Peyer's patch (tissue), 4 donors: ENCODE measurements around the gene CSF3R. TPM values are rescaled to one million over a fixed set of nuclear protein-coding genes. Genes with fewer than 3 reads are reported as not detected.

ENCODE experiments used
- DNase-seq, 3 donors: peaks; one replicate each; pipeline ENCODE4 v3.0.0-alpha.2; 2017 to 2019
- H3K27ac ChIP-seq, 4 donors: fragments of 200-600 bp; sonication (generic); one replicate each; pipeline ENCODE4 v1.5.1; 2016 to 2019
- H3K27me3 ChIP-seq, 2 donors: fragments of 200-600 bp; sonication (generic); one replicate each; pipeline ENCODE4 v1.5.1; 2019
- H3K36me3 ChIP-seq, 3 donors: fragments of 200-600 bp; sonication (generic); one replicate each; pipeline ENCODE4 v1.5.1; 2016 to 2019
- H3K4me1 ChIP-seq, 4 donors: fragments of 200-600 bp; sonication (generic); one replicate each; pipeline ENCODE4 v1.5.1; 2016 to 2019
- H3K4me3 ChIP-seq, 4 donors: fragments of 200-600 bp; sonication (generic); 1 replicate in 3 of 4; 2 replicates in 1 of 4; pipeline ENCODE4 v1.5.1; 2016 to 2019; ENCODE audit warnings: mild to moderate bottlenecking in 1 of 4
- H3K9me3 ChIP-seq, 4 donors: fragments of 200-600 bp; sonication (generic); one replicate each; pipeline ENCODE4 v1.5.1; 2016 to 2019; ENCODE audit warnings: mild to moderate bottlenecking in 1 of 4
- POLR2A ChIP-seq, 2 donors: fragments of 450-650 bp; IDR thresholded peaks; one replicate each; pipeline ENCODE4 v1.5.1; 2017; ENCODE audit warnings: antibody characterized with exemption in 2 of 2, mild to moderate bottlenecking in 2 of 2, moderate library complexity in 2 of 2
- total RNA-seq, 4 donors: library from RNA; depleted of rRNA; stranded (reverse); fragments of >200 nt; gene quantifications; one replicate each; pipeline ENCODE4 v1.1.0, GENCODE V29; 2016
- TF ChIP-seq, protein P1 (sequence below), 6 experiments: fragments of 450-650 bp in 4 of 6; fragments of 200-600 bp in 2 of 6; sonication (generic) in 1 of 6; IDR thresholded peaks; one replicate each; pipeline ENCODE4 v1.5.1; 2017 to 2019; ENCODE audit warnings: antibody characterized with exemption in 6 of 6, mild to moderate bottlenecking in 3 of 6, moderate library complexity in 1 of 6

CSF3R gene
- total RNA-seq, 4 donors from 2014 or later, result 1.6 to 41.3 (median 4.2) TPM

DNA sequence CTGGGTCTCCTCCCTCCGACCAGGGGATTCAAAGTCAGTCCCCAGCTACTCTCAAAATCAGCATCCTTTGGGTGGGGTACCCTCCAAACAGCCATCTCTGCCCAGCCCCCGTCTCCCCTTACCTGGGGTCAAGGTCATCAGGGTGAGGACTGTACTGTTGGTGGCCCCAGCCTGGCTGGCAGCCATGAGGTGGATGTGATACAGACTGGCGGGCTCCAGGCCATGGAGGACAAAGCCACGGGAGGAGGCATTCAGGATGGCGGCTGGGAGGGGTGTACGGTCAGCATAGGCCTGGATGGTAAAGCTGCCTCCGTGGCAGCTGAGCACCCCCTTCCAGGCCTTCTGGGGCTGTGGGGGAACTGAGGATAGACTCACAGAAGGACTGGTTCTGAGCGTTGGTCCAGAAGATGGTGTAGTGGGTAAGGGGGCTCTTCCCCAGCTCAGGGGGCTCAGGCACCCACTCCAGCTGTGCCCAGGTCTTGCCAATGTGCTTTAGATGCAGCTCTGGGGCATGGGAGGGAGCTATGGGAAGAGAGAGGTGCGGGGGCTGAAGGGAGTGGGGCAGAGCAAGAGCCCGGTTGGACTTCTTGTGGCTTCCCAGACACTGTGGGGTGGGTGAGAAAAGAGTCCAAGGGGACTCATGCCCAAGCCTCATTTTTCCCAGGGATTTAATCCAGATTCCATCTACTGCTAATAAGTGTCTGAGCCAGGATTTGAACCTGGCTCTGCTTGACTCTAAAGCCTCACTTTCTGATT, 14.8 kb downstream of the CSF3R start:
- no peak overlapping the region for H3K4me3 ChIP-seq
- no peak for TF ChIP-seq POLR2A (IDR thresholded peaks at IDR 0.05)
- TF ChIP-seq, protein P1, sequence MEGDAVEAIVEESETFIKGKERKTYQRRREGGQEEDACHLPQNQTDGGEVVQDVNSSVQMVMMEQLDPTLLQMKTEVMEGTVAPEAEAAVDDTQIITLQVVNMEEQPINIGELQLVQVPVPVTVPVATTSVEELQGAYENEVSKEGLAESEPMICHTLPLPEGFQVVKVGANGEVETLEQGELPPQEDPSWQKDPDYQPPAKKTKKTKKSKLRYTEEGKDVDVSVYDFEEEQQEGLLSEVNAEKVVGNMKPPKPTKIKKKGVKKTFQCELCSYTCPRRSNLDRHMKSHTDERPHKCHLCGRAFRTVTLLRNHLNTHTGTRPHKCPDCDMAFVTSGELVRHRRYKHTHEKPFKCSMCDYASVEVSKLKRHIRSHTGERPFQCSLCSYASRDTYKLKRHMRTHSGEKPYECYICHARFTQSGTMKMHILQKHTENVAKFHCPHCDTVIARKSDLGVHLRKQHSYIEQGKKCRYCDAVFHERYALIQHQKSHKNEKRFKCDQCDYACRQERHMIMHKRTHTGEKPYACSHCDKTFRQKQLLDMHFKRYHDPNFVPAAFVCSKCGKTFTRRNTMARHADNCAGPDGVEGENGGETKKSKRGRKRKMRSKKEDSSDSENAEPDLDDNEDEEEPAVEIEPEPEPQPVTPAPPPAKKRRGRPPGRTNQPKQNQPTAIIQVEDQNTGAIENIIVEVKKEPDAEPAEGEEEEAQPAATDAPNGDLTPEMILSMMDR (IDR thresholded peaks at IDR 0.05), result no peak
- H3K9me3 ChIP-seq, result no peaks in the 10 kb centered on the region
- no peaks in the 10 kb centered on the region for H3K36me3 ChIP-seq
- H3K27me3 ChIP-seq, result no peaks in the 10 kb centered on the region
- DNase-seq, result no peak
- H3K27ac ChIP-seq, result no peak overlapping the region
- H3K4me1 ChIP-seq, result peaks cover 0 to 7% (median 3%) of the 10 kb centered on the region in 4 donors

DNA sequence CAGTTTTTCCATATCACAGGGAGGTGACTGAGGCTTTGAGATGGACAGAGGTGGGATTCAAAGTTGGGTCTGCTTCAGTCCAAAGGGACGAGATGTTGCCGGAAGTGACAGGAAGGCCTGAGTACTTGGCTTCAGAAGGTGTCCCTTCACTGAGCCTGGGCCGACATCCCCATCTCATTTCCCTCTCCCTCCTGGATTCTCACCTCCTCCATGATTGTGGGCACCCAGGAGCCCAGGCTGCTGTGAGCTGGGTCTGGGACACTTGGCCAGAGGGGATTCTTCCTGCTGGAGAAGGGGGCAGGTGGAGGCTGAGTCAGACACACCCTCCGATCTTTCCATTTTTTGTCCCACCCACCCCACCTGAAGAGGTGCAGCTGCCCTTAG, 15.7 kb downstream of the CSF3R start:
- Histone ChIP-seq H3K4me3 (no peak overlapping the region), H3K36me3 (peaks cover 0 to 1% (median 0%) of the 10 kb centered on the region in 3 donors), H3K27ac (no peak overlapping the region), H3K4me1 (peaks cover 0 to 10% (median 3%) of the 10 kb centered on the region in 4 donors), H3K9me3 (no peaks in the 10 kb centered on the region), H3K27me3 (no peaks in the 10 kb centered on the region)
- no peak for DNase-seq
- TF ChIP-seq, protein P1 (IDR thresholded peaks at IDR 0.05), result no peak
- no peak for TF ChIP-seq POLR2A (IDR thresholded peaks at IDR 0.05)

DNA sequence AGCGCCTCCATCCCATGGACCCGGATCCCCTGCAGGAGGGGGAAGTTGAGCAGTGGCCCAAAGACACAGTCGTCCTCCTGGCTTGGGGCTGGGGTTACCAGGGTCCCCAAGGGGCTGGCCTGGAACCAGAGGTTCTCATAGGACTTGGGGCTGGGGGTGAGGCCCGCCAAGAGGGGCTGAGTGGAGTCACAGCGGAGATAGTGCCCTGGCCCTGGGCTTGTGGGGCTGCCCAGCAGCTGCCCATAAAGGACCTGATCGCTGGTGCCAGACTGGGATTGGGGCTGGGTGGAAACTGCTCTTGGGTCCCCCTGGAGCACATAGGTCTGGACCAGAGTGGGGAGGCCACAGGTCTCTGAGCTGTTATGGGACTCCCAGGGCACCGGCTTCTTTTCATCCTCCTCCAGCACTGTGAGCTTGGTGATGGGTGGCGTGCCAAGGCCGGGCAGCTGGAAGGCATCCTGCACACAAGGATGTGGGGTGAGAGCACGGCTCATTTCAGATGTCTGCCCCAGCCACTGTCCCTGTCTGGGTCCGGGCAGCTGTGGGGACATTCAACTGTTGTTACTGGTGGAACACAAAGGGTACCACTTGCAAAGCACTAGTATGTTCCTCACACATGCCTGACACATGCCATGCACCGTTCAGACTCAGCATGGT, 16.2 kb downstream of the CSF3R start:
- Histone ChIP-seq H3K27me3 (no peaks in the 10 kb centered on the region), H3K36me3 (peaks cover 0 to 6% (median 0%) of the 10 kb centered on the region in 3 donors), H3K4me1 (peaks cover 0 to 10% (median 3%) of the 10 kb centered on the region in 4 donors)

DNA sequence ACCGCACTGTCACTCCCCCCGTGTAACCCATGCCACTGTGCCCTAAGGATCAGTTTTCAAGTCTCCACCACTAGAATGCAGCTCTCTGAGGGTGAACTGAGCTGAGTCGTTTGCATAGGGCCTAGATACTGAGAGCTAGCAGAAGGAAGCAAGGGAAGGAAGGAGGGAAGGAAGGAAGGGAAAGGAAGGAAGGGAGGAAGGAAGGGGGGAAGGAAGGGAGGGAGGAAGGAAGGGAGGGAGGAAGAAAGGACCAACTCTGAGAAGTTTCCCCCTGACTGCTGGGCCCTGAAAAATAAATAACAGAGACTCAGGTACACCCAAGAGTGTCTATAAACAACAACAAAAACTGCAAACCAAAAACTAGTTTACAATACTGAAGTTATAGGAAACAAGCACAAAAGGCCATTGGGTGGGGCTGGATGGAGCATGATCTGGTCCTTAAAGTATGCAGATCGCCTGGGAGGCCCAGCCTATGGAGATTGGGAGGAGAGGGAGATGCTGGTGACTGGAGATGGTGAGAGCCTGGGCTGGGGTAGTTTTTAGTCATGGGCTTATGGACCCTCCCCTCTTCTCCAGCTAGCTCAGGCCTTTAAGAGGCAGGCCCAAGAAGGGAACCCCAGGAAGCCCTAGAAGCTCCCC, 16.9 kb downstream of the CSF3R start:
- TF ChIP-seq, protein P1 (IDR thresholded peaks at IDR 0.05), result no peak
- TF ChIP-seq POLR2A (IDR thresholded peaks at IDR 0.05), result no peak
- no peak overlapping the region for H3K4me3 ChIP-seq
- peaks cover 0 to 13% (median 0%) of the 10 kb centered on the region in 3 donors for H3K36me3 ChIP-seq
- H3K9me3 ChIP-seq, result no peaks in the 10 kb centered on the region
- no peak for DNase-seq
- no peaks in the 10 kb centered on the region for H3K27me3 ChIP-seq
- H3K4me1 ChIP-seq, result peaks cover 0 to 10% (median 3%) of the 10 kb centered on the region in 4 donors
- no peak overlapping the region for H3K27ac ChIP-seq

More for the DNA sequence above, 16.2 kb downstream of the CSF3R start:
- Histone ChIP-seq H3K9me3 (no peaks in the 10 kb centered on the region), H3K27ac (no peak overlapping the region), H3K4me3 (no peak overlapping the region)
- no peak for DNase-seq
- TF ChIP-seq, protein P1 (IDR thresholded peaks at IDR 0.05), result no peak
- TF ChIP-seq POLR2A (IDR thresholded peaks at IDR 0.05), result no peak

DNA sequence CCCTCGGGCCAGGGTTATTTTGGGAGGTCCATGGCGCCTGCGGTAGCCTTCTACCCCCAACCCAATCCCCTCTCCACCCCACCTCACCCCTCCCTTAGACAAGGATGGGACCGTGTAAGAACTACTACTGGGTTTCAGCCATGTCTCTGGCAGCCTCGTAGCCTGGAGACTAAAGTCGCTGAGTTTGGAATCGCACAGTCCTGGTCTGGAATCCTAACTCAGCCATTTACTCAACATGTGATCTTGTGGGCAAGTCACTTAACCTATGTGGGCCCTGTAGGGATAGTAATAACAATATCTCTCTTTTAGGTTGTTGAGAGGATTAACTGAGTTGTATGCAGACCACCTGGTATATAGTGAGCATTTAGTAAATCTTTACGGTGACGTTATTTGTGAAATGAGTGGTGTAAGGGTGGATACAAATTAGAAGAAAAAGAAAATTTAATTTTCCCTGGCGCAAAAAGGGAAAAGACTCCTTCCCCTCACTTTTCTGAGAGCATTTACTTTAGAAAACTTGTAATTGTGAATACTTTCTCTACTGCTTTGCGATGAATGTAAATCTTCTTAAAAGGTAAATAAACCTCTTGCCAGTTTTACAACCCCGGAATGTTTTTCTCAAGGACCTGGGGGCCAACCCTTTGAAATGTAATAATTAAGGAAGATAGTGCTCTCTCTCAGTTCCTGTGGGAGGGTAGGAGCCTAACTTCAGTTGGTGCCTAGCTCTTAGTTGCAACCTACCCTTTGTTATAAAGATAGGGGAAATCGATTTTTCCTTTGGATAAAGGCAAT, 17.9 kb downstream of the CSF3R start:
- H3K36me3 ChIP-seq, result peaks cover 0 to 21% (median 0%) of the 10 kb centered on the region in 3 donors
- H3K9me3 ChIP-seq, result no peaks in the 10 kb centered on the region
- no peak for DNase-seq
- peak overlapping the region; percentile 69 to 84 (median 78) for H3K4me3 ChIP-seq
- H3K27ac ChIP-seq, result peak overlapping the region; percentile 80 to 88 (median 86)
- H3K27me3 ChIP-seq, result no peaks in the 10 kb centered on the region
- TF ChIP-seq, protein P1 (IDR thresholded peaks at IDR 0.05), result no peak
- no peak for TF ChIP-seq POLR2A (IDR thresholded peaks at IDR 0.05)
- H3K4me1 ChIP-seq, result peaks cover 0 to 10% (median 3%) of the 10 kb centered on the region in 4 donors
